ENCODE data around the gene SUFU. TPM values are rescaled to one million over a fixed set of nuclear protein-coding genes. Genes with fewer than 3 reads are reported as not detected.
A peak's percentile ranks its signal among the peaks of the same experiment; 100 is the strongest.

SUFU gene
- total and polyA plus RNA-seq, 2 of the 8 experiments (the other 6 are each of a cell fraction or from before 2014, with no cell fraction given) = 7.0 to 10.8 TPM

GRCh38 chr10:102670871-102671434 is 167.2 kb downstream of the SUFU start:
- H3K9ac ChIP-seq (replicated peaks in 1 of 4; ENCODE audit: extremely low read depth in 1 of 4, low read depth in 3 of 4, low read length in 3 of 4) = no peak overlapping the region
- no peaks in the 10 kb centered on the region for H3K79me2 ChIP-seq (ENCODE audit: control insufficient read depth in 1 of 2, insufficient read depth in 2 of 2, low read length in 2 of 2)
- no peak overlapping the region; a peak in 2 of 8 replicates for H3K4me3 ChIP-seq (ENCODE audit: extremely low read depth in 1 of 4, insufficient read depth in 2 of 4, low read depth in 3 of 4, low read length in 4 of 4)
- no peak overlapping the region for H2BK5ac ChIP-seq (ENCODE audit: low read depth, low read length)
- no peak overlapping the region; the same call in 1 of the 2 replicates for H2BK12ac ChIP-seq (ENCODE audit: low read depth, low read length)
- H4K20me1 ChIP-seq (replicated peaks in 1 of 2; ENCODE audit: control insufficient read depth in 1 of 2, insufficient read depth in 2 of 2, low read length in 2 of 2) = no peaks in the 10 kb centered on the region
- DNase-seq (ENCODE audit: low read depth in 1 of 2, low spot score in 2 of 2) = no peak
- no peak overlapping the region for H3K23ac ChIP-seq (ENCODE audit: insufficient read length)
- no peaks in the 10 kb centered on the region for H3K9me3 ChIP-seq (ENCODE audit: insufficient read depth in 2 of 2, low read depth in 1 of 2, low read length in 1 of 2)
- H3K4ac ChIP-seq (replicated peaks; ENCODE audit: insufficient read length, low read depth, low read length) = no peak overlapping the region
- H3K14ac ChIP-seq (ENCODE audit: insufficient read length) = no peak overlapping the region
- CTCF ChIA-PET (ENCODE audit: partially characterized antibody) = interaction anchor here (0.5 to 13.0 kb wide), 15 partner anchors 15 to 267 kb away, joined by 3 to 145 read pairs (median 4); partner anchors contain the start of gene TRIM8
- POLR2A ChIA-PET (ENCODE audit: partially characterized antibody) = interaction anchor here (1.4 to 3.0 kb wide), 4 partner anchors 10 to 43 kb away, joined by 4 to 22 read pairs (median 6); partner anchors contain the start of genes ARL3, SFXN2 and TRIM8
- H2AK5ac ChIP-seq (ENCODE audit: low read depth, low read length) = no peak overlapping the region
- H2BK120ac ChIP-seq (replicated peaks; ENCODE audit: low read depth, low read length) = no peak overlapping the region
- peak overlapping the region; percentile 10 to 25; a peak in 1 of 4 replicates for H3K4me2 ChIP-seq (ENCODE audit: insufficient read depth in 1 of 2, low read depth in 2 of 2, low read length in 2 of 2)
- no peak overlapping the region for H2AFZ ChIP-seq (ENCODE audit: low read length)
- H3K18ac ChIP-seq (ENCODE audit: extremely low read depth, low read length) = 0 out of 2 replicates have a peak overlapping the region, but pooled peaks have one; percentile 26
- no peaks in the 10 kb centered on the region for H3K23me2 ChIP-seq (ENCODE audit: low read depth, low read length)
- no peaks in the 10 kb centered on the region for H3K27me3 ChIP-seq (replicated peaks in 1 of 4; ENCODE audit: control insufficient read depth in 3 of 4, extremely low read depth in 1 of 4, insufficient read depth in 3 of 4, low read length in 3 of 4)
- no peak for TF ChIP-seq RAD21 (IDR thresholded peaks at IDR 0.05 in 1 of 2, conservative IDR thresholded peaks at IDR 0.05 in 1 of 2; ENCODE audit: low read depth in 2 of 2, low read length in 2 of 2)
- TF ChIP-seq BCL11A (IDR thresholded peaks at IDR 0.05; ENCODE audit: low read depth in 2 of 2, low read length in 2 of 2) = no peak
- TF ChIP-seq CTBP2 (IDR thresholded peaks at IDR 0.05; ENCODE audit: borderline replicate concordance, insufficient read depth, insufficient read length, low read length) = no peak
- no peak for TF ChIP-seq TBP (IDR thresholded peaks at IDR 0.05; ENCODE audit: low read depth, low read length)
- no peak for TF ChIP-seq SUZ12 (IDR thresholded peaks at IDR 0.05; ENCODE audit: low read length)
- no peak for TF ChIP-seq KDM5A (IDR thresholded peaks at IDR 0.05; ENCODE audit: low read length)
- TF ChIP-seq, protein P1, sequence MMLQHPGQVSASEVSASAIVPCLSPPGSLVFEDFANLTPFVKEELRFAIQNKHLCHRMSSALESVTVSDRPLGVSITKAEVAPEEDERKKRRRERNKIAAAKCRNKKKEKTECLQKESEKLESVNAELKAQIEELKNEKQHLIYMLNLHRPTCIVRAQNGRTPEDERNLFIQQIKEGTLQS (IDR thresholded peaks at IDR 0.05; ENCODE audit: insufficient read depth, low read depth, low read length) = no peak
- TF ChIP-seq MAFK (IDR thresholded peaks at IDR 0.05; ENCODE audit: low read depth, low read length) = no peak
- TF ChIP-seq NANOG (IDR thresholded peaks at IDR 0.05; ENCODE audit: insufficient read depth, low read depth, low read length, poor library complexity, severe bottlenecking) = no peak
- TF ChIP-seq SP4 (IDR thresholded peaks at IDR 0.05; ENCODE audit: low read length) = no peak
- no peak for TF ChIP-seq TCF12 (IDR thresholded peaks at IDR 0.05; ENCODE audit: low read depth, low read length)
- no peak for TF ChIP-seq TEAD4 (IDR thresholded peaks at IDR 0.05; ENCODE audit: low read depth, low read length)
- no peaks in the 10 kb centered on the region for H3K79me1 ChIP-seq (ENCODE audit: low read depth, low read length)
- H2BK20ac ChIP-seq (ENCODE audit: low read length) = 0 out of 2 replicates have a peak overlapping the region, but pooled peaks have one; percentile 26
- 72% methylated on average over 6 of the region's 6 CpGs; no CpG with 5 or more reads in 1 of the 2 experiments for WGBS, 2 experiments (ENCODE audit: extremely low coverage in 1 of 2, insufficient coverage in 1 of 2, insufficient read length in 1 of 2, insufficient replicate concordance in 2 of 2, low coverage in 1 of 2, low lambda C conversion rate in 2 of 2, missing lambda C conversion rate in 1 of 2)
- no peak overlapping the region for H4K5ac ChIP-seq (ENCODE audit: insufficient read length, low read depth, low read length)
- H3K36me3 ChIP-seq (ENCODE audit: control insufficient read depth in 2 of 4, insufficient read depth in 4 of 4, low read length in 3 of 4) = no peaks in the 10 kb centered on the region
- no peak overlapping the region for H3K27ac ChIP-seq (ENCODE audit: low read depth, low read length)
- H3K4me1 ChIP-seq (replicated peaks in 1 of 4; ENCODE audit: control insufficient read depth in 3 of 4, insufficient read depth in 4 of 4, low read length in 3 of 4) = peaks cover 24 to 46% (median 31%) of the 10 kb centered on the region in 4 experiments
- H4K91ac ChIP-seq (replicated peaks; ENCODE audit: insufficient read length, low read length) = peak overlapping the region; percentile 4
- FAIRE-seq = no peak
- H3K56ac ChIP-seq (replicated peaks; ENCODE audit: insufficient read length, low read depth, low read length) = no peak overlapping the region
- H2BK15ac ChIP-seq (ENCODE audit: low read length) = peak overlapping the region; percentile 36; the same call in 1 of the 2 replicates
- 0 out of 2 replicates have a peak overlapping the region, but pooled peaks have one; percentile 73 for H4K8ac ChIP-seq (ENCODE audit: extremely low read depth, insufficient read depth, low read length)

Measured in H1 (cell line).